ENCODE data around the gene PLB1.

The PLB1 gene, protein sequence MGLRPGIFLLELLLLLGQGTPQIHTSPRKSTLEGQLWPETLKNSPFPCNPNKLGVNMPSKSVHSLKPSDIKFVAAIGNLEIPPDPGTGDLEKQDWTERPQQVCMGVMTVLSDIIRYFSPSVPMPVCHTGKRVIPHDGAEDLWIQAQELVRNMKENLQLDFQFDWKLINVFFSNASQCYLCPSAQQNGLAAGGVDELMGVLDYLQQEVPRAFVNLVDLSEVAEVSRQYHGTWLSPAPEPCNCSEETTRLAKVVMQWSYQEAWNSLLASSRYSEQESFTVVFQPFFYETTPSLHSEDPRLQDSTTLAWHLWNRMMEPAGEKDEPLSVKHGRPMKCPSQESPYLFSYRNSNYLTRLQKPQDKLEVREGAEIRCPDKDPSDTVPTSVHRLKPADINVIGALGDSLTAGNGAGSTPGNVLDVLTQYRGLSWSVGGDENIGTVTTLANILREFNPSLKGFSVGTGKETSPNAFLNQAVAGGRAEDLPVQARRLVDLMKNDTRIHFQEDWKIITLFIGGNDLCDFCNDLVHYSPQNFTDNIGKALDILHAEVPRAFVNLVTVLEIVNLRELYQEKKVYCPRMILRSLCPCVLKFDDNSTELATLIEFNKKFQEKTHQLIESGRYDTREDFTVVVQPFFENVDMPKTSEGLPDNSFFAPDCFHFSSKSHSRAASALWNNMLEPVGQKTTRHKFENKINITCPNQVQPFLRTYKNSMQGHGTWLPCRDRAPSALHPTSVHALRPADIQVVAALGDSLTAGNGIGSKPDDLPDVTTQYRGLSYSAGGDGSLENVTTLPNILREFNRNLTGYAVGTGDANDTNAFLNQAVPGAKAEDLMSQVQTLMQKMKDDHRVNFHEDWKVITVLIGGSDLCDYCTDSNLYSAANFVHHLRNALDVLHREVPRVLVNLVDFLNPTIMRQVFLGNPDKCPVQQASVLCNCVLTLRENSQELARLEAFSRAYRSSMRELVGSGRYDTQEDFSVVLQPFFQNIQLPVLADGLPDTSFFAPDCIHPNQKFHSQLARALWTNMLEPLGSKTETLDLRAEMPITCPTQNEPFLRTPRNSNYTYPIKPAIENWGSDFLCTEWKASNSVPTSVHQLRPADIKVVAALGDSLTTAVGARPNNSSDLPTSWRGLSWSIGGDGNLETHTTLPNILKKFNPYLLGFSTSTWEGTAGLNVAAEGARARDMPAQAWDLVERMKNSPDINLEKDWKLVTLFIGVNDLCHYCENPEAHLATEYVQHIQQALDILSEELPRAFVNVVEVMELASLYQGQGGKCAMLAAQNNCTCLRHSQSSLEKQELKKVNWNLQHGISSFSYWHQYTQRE (N-terminal part only)

DNA sequence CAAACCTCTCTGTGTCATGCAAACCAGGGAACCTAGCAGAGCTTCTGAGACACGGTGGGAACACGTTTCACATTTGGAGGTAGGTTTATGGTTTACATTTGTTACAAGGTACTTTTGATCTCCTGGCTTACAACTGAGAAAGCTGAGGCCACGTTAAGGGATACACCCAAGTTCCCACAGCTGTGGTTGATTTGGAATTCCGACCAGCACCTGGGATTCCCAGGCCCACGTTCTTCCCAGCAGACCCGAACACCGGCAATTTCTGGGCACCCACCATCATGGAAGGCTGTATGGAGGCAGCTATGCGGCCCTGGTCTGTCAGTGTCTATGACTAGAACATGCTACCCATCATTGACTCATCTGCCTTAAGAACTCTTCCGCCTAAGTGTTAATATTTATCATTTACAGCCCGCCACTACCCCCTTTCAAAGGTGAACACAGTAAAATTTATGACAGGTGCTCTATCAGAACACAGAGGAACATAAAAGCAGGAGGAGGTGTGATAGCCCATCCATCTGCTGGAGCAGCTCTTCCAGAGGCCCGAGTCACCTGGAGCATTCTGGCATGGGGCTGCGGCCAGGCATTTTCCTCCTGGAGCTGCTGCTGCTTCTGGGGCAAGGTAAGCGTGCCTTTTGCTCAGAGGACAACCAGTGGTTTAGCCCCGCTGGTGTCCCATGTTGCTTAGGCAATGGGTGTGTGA is at the start of gene PLB1:
TSS of gene PLB1 (plus strand) at position 510 of the 700 bp plus-strand sequence. CDS start at position 565, 55 bp downstream.
- no peak for DNase-seq

DNA sequence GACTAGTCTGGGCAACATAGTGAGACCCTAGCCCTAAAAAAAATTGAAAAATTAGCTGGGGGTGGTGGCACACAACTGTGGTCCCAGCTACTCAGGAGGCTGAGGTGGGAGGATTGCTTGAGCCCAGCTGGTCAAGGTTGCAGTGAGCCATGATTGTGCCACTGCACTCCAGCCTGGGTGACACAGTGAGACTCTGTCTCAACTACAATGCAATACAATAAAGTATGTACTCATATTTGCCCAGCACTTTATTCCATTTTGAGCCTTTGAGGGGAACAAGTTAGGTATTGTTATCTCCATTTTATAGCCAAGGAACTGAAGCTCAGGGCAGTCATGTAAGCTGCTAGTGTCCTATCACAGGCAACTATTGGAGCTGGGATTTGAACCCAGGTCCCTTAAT is 49.3 kb upstream of the PLB1 start:
- no peak for DNase-seq

DNA sequence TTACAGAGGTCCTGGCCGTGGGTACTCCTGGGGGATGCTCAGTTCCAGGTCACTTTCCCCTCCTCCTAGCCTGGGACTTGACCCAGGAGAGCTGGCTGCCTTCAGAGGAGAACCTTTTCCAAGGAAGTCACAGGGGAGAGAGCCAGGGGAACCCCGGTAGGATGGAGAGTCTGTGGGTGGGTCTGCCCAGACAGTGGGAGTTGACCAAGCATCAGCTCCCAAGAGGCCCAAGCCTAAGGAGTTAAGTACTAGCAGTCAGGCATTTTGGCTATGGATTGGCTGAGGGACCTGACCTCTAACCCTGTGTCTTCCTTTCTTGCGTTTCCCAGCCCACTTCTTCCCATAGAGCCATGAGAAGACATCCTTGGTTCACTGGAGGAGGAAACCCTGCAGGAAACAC is 48.8 kb upstream of the PLB1 start:
- DNase-seq = no peak

DNA sequence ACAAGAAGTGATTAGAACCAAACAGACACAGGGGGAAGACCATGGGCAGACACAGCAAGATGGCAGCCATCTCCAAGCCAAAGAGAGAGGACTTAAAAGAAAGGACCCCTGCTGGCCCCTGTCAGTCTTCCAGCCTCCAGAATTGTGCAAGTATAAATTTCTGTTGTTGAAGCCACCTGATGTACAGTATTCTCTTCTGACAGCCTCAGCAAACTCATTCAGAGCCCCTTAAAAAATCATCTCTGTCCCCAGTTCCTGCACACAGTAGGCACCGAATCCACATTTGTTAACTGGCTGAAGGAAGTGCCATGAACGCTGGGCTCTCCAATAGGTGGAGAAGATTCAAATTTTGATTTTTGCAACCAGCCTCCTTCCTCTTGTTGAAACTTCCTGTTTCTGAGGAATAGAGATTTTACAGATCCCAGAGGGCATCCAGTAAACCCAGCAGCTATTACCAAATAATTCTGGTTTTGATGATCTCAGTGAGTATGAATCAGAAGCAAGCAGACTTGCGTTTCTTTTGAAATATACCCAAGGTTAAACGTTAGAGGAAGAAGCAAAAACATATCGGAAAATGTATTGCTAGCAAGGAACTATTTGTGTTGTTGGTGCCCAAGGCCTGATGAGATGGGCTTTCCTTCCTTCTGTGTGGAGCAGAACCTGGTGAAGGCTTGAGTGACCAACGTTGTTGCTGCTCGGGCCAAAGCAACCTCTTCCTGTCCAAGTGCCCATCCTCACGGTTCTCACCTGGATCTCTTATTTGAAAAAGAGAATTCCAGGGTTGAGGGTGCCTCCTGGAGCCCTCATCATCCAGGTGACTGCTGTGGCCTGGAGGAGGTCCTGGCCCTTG is 47.7 kb upstream of the PLB1 start:
- DNase-seq = peak; percentile 3

DNA sequence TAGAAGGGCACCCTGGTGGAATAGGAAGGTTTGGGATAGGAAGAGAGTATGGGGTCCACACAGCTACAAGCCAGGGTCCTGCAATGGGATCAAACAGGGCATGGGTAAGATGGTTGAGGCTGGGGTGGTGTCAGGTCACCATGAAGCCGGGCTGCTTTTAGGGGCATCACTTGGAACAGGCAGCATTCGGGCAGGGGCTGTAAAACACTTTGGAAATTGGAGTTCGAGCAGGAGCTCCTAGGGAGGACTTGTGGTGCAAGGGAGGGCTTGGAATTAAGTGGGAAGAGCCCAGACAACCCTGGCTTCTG is 47.1 kb upstream of the PLB1 start:
- DNase-seq = no peak

DNA sequence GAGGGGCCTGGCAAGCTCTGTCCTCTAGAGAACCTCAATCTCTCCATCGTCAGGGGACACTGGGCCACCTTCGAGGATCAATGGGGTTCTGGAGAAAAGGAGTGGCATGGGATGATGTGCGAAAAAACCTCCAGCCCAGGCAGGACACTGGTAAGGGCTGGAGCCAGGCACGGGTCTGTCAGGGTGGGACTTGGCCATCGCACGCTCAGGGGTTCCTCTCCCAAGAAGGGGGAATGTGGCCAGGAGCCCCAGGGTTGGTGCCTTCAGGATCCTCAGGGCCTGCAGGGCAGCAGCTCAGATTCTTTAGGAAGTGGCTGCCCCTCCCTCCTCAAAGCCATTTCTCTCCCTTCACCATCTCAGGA is 46.8 kb upstream of the PLB1 start:
- DNase-seq = no peak

DNA sequence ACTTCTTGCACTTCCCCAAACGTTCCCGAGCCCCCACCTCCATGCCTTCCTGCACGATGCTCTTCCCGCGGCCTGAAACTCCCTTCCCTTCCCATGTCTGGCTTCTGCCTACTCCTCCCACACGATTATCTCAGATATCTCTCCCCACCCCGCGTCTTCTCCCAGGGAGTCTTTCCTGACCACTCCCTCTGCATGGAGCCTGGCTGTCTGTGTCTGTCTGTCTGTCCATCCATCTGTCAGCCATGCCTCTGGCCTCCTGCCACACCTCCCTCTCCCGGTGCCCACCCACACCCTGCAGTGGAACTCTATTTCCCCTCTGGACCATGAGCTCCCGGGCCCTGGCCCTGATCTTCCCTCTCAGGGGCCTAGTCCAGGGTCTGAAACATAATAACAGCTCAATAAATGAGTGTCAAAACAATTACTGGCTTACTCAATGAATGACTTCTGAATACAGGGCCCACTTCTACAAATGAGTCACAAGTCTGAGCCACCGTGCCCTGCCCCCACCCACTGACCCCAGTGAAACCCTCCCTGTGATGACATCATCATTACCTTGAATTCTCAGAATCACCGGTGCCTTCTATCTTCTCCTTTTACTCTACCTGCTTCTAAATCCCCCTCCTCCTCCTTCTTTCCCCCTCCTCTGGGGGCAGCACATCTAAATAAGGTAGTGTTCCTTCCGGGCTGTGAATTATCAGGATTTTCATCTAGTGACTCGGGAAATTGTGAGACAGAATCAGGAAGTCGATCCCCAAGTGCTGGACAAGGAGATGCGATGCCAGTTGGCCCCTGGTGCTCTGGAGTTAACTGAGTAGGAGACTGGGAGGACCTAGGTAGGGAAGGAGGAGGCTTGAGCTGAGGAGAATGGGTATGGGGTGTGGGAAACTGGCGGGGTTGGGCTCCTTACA is 46.1 kb upstream of the PLB1 start:
- DNase-seq = peak; percentile 89

DNA sequence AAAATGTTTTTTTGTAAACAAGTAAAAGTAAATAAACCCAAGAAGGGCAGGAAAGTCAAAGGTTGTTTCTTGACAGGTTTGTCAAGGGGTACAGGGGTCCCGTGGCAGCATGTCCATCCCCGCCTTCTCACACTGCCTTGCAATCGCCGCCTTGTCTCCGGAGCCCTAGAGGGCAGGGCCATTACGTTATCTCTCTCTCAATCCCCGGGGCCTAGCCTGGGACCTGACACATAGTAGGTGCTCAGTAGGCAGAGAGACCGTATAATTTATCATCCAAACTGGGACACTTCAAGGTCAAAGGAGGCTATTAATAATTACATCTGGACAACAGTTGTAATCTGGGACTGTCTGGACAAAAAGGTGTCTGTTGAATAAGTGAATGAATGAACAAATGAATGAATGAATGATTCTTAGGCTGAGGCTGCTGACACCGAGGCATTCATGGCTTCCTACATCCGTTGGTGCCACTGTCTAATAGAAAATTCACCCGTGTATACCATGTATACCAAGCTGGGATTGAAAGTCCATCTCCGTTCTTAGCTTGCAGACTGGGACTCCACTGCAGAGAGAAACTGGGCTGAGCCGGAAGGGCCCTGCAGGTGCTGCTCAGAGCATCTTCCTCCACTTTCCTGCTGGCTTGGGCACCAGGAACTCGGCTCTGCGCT is 44.8 kb upstream of the PLB1 start:
- no peak for DNase-seq

DNA sequence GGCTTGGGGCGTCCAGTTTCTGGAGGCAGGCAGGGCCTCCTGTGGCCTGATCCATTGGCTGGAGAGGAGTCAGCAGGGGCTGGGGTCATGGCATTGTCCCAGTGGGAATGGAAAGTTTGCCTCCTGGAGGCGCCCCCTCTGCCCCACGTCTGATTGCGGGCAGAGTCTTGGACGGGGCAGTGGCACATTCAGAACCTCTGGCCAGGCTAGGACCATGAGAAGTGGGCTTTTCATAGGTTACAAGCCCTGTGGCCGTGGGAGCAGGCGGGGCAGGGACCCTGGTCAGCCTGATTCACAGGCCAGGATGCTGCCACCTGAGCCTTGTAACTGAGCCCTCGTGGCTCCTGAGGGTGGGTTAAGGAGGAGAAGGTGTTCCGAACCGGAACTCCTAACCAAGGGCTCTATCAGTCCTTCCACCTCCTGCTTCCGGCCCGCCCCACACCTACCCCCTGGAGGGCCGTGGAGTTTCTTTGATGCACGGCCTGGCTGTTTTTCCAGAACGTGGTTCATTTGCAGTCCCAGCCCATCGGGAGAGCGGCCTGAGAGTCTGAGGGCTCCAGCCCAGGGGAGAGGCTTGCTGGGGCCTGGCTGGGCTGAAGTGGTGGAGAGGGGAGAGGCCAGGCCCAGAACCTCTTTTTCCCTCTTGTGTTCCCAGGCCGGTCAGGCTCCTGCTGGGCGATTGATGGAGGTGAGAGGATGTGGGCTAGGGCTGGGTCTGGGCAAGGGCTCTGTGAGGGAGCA is 43.9 kb upstream of the PLB1 start:
- no peak for DNase-seq

DNA sequence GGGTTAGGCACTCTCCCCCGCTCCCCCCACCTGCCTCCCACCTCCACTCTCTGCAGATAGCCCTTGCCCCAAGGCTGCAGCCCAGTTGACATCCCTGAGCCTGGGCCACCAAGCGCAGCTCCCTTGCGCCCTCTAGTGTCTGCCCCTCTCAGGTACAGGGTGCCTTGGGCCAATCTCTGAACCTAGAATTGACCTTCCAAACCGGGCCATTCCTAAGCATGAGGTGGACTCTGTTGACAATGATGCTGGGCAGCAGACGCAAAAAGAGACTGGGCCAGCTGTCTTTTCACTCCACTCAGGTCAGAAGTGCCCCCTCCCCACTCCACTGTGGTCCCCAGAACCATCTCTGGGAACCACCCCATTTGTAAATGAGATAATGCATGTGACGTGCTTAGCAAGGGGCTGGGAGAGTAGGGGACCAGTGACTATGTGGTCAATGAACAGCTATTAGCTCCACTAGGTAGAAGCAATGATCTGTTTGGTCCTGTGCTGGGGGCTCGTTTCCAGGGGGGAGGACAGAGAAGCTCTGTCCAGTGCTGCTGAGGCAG is 43.3 kb upstream of the PLB1 start:
- peak; percentile 86 for DNase-seq

DNA sequence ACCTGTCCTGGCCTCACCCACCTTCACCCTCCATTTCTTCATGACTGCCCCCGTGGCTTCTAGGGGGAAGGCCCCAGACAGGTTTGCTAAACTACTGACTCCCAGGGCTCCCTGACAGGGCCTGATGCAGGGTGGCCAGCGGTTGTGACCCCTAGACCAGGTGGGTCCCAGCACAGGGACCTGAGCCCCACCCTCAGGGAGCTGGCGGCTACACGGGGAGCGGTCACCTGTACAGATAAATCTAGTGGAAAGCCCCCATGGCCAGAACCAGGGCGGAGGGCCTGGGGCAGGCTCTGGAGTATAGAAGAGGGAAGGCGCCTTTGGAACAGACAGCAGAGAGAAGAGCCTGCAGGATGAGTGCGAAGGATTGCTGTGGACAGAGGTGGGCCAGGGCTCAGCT is 42.5 kb upstream of the PLB1 start:
- no peak for DNase-seq

DNA sequence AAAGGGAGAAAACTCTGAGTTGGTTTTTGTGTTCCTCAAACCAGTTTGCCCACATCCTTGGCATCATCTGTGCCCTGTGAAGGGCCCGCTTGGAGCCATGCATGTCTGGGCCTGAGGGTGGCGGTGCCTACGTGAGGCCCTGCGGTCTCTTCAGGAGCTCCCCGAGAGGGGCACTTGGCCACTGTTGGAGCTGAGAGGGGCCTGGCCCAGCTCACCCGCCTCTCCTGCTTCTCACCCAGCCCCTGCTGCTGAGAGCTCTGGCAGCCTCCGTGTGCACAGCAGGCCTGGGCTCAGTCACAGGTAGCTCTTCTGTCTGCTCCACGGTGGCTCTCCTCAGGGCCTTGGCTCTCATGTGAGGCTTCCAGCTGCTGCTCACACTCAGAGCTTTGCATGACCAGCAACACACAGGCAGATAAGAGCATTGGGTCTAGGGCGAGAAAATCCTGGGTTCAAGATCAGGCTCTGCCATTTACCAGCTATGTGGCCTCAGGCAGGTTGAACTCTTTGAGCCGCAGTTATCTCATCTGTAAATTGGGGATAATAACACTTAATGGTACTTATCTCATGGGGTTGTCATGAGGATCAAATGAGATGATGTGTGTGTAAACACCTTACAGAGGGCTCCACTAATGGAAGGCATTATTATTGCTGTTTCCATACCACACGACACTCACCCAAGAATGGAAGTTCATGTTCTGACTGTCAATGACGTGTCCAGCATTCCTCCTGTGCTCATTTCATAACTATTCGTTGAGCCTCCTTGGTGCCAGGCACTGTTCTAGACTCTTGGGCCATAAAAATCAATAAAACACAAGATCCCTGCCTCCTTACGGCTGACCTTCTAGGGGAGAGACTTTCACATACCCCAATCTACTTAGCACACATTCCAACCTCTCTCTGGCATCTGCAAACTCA is 41.6 kb upstream of the PLB1 start:
- no peak for DNase-seq

DNA sequence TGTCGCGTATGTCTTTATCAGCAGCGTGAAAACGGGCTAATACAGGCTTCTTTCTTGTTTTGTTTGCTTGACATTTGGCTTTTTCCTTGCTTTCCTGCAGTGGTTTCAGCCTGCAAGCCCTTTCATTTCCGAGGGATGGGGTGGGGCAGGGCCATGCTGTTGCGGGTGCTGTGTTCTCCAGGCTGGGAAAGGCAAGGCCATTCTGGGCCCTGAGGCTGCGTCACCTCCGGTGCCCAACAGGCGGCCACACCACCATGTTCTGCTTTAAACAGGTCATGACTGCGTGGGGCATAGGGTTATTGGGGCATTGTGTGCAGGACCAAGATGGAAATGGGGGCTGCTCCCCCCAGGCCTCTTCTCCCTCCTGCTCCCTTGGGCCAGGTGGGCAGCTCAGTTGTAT is 38.6 kb upstream of the PLB1 start:
- no peak for DNase-seq

DNA sequence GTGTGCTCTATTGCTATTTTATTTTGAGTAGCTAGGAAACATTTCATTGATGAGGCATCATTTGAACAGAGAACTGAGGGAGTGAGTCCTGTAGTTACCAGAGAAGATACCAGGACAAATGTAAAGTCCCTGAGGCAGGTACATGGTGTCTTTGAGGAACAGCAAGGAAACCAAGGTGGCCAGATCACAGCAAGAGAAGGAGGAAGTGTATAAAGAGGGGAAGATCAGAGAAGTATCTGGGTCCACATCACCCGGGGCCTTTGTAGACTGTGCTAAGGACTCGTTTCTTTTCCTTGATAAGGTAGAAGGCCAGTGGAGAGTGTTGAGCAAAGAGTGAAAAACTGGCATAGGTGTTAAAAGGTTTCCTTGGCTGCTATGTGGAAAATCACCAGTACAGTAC is 34.8 kb upstream of the PLB1 start:
- DNase-seq = no peak

DNA sequence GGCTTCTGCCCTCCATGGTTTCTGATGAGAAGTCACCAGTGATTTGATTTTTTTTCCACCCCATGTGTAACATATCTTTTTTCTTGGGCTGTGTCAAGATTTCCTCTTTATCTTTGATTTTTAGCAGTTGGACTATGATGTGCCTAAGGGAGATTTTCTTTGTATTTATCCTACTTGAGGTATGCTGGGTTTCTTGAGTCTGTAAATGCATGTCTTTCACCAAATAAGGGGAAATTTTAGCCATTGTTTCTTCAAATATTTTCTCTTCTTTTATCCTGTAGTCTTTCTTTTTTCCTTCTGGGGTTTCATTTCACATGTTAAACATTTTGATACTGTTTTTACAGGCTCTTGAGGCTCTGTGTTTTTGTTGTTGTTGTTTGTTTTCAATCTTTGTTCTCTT is 33.7 kb upstream of the PLB1 start:
- no peak for DNase-seq

DNA sequence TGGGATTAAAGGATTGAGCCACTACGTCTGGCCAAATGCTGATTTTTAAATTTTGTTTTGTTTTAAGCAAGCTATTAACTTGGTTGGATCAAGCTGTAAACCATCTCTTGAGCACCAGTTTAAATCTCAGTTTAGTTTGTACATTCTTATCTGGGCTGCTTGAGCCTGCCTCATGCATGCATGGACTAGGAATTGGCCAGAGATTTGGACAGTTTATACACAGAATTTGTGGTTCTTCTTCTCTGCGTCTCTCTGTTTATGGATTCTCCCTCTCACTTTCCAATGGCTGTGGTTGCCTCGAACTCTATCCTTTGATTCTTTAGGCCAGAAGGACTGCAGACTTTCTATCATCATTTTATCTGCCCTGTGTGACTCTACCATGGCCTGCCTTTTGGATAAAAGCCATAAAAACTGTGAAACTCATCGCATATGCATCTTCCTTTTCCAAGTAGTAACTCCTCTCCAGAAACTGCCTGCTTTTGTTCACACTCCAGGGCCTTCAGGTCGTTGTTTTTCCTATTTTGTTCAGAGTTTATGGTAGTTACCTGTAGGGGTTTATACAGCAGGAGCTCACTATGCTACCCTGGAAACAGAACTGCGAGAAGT is 32.5 kb upstream of the PLB1 start:
- DNase-seq = no peak

DNA sequence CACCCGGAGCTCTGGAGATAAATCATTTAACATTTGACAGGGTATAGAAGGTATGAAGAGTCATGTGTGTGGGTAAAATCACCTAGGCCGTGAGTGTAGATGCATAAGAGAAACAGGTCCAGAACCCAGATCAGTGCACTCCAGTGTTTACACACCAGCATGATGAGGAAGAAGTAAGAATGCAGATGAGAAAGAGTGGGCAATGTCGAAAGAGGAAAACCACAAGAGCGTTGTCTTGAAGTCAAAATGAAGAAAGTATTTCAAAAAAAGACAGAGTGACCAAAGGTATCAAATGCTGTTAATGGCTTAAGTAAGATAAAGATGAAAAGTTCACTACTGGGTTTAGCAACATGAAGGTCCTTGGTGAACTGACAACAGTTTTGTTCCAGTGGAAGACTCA is 32.0 kb upstream of the PLB1 start:
- no peak for DNase-seq
